K562 (cell line): ENCODE data around the gene MOB3B. TPM values are rescaled to one million over a fixed set of nuclear protein-coding genes. Genes with fewer than 3 reads are reported as not detected.

Experiments
- ATAC-seq: fragments of 200-7000 bp; cut with Tn5 transposase; 3 replicates; pipeline ENCODE4 v1.9.1; 2020; ENCODE audit warnings: moderate library complexity
- BruUV-seq: library from RNA; stranded (reverse); fragments of 400-500 nt; replicated peaks from 2 replicates; lab custom pipeline; 2021; lab: Mats Ljungman, UMichigan
- CTCF ChIA-PET: fragments of 300-600 bp; formaldehyde crosslinking; extraction: SDS; loops from one replicate; lab custom pipeline; 2021; ENCODE audit warnings: low intra/inter-chr PET ratio; lab: Yijun Ruan, JAX
- POLR2A ChIA-PET: fragments of 300-600, 350-650 bp; sonication (Branson Sonifier 250); formaldehyde crosslinking; extraction: SDS; loops from one replicate; lab custom pipeline; 2021; ENCODE audit warnings: antibody characterized with exemption, inconsistent platforms; lab: Yijun Ruan, JAX
- DNase-seq, 4 experiments: peaks; one replicate each; pipeline versions ENCODE4 v3.0.0 to v3.0.0-alpha.2; 2011 to 2018; ENCODE audit warnings: low spot score in 3 of 4, mixed read lengths in 3 of 4; ENCODE audit errors: extremely low read depth in 1 of 4
- FAIRE-seq: peaks from 2 replicates; lab custom pipeline; 2011; peaks lifted over from hg19 to GRCh38; lab: Jason Lieb, UNC
- H2AFZ ChIP-seq: 2 replicates; pipeline ENCODE4 v1.6.0; 2011; ENCODE audit warnings: low read depth, low read length, control low read depth, inconsistent platforms
- H3K27ac ChIP-seq: fragments of 200-600 bp; 3 replicates; pipeline ENCODE4 v1.8.0; 2011; ENCODE audit warnings: low read depth, mild to moderate bottlenecking, control low read depth, inconsistent platforms, low read length, moderate library complexity, mixed read lengths; ENCODE audit errors: extremely low read depth
- H3K27me3 ChIP-seq, 2 experiments: fragments of 300-600 bp in 1 of 2; 2 replicates in 1 of 2; 3 replicates in 1 of 2; pipeline versions ENCODE4 v1.6.0 to v1.8.0; 2011; ENCODE audit warnings: inconsistent platforms in 2 of 2, low read length in 2 of 2, mild to moderate bottlenecking in 1 of 2, mixed read lengths in 1 of 2, moderate library complexity in 1 of 2; ENCODE audit not compliant: control insufficient read depth in 2 of 2, insufficient read depth in 2 of 2
- H3K36me3 ChIP-seq: fragments of 300-600 bp; 3 replicates; pipeline ENCODE4 v1.8.0; 2011; ENCODE audit warnings: mild to moderate bottlenecking, low read length, inconsistent platforms; ENCODE audit not compliant: control insufficient read depth, insufficient read depth
- H3K4me1 ChIP-seq, 2 experiments: fragments of 200-600 bp in 1 of 2; replicated peaks in 1 of 2; 2 replicates in 1 of 2; 3 replicates in 1 of 2; pipeline versions ENCODE4 v1.5.1 to v1.8.0; 2011; ENCODE audit warnings: inconsistent platforms in 2 of 2, low read length in 2 of 2, mild to moderate bottlenecking in 1 of 2, mixed read lengths in 1 of 2, moderate library complexity in 1 of 2; ENCODE audit not compliant: control insufficient read depth in 2 of 2, insufficient read depth in 2 of 2
- H3K4me2 ChIP-seq: 2 replicates; pipeline ENCODE4 v1.6.1; 2011; ENCODE audit warnings: low read length, control low read depth, inconsistent platforms, mixed read lengths; ENCODE audit not compliant: insufficient read depth
- H3K4me3 ChIP-seq: fragments of 200-600 bp; sonication (generic), shearing (Covaris generic); 2 replicates; pipeline ENCODE4 v1.5.1; 2016; ENCODE audit warnings: control low read depth, inconsistent platforms
- H3K79me2 ChIP-seq: fragments of 200-600 bp; 3 replicates; pipeline ENCODE4 v1.8.0; 2011; ENCODE audit warnings: low read length, inconsistent platforms; ENCODE audit not compliant: control insufficient read depth, insufficient read depth
- H3K9ac ChIP-seq, 2 experiments: 2 replicates each; pipeline versions ENCODE4 v1.6.0 to v1.6.1; 2011; ENCODE audit warnings: low read depth in 2 of 2, low read length in 2 of 2, control low read depth in 1 of 2, inconsistent platforms in 1 of 2, mild to moderate bottlenecking in 1 of 2, mixed read lengths in 1 of 2; ENCODE audit not compliant: insufficient read depth in 1 of 2
- H3K9me1 ChIP-seq: one replicate; pipeline ENCODE4 v1.6.0; 2011; ENCODE audit warnings: inconsistent platforms, mild to moderate bottlenecking, low read length, moderate library complexity; ENCODE audit not compliant: control insufficient read depth, insufficient read depth
- H3K9me3 ChIP-seq: replicated peaks from 2 replicates; pipeline ENCODE4 v1.5.1; 2011; ENCODE audit warnings: low read depth, low read length, inconsistent platforms; ENCODE audit not compliant: control insufficient read depth, insufficient read depth
- H4K20me1 ChIP-seq: replicated peaks from 2 replicates; pipeline ENCODE4 v1.6.1; 2011; ENCODE audit warnings: low read length, inconsistent platforms, mixed read lengths; ENCODE audit not compliant: control insufficient read depth, insufficient read depth
- BRD9 ChIP-seq: fragments of 450-650 bp; IDR thresholded peaks from 2 replicates; pipeline ENCODE4 v1.6.1; 2018; ENCODE audit warnings: low read depth; ENCODE audit not compliant: partially characterized antibody
- CCAR2 ChIP-seq: fragments of 200-400 bp; formaldehyde crosslinking; IDR thresholded peaks from 2 replicates; pipeline ENCODE4 v1.6.1; 2017; ENCODE audit warnings: mild to moderate bottlenecking, low read depth, low read length
- ELF4 ChIP-seq: fragments of 450-650 bp; formaldehyde crosslinking; IDR thresholded peaks from 2 replicates; pipeline ENCODE4 v1.4.0; 2022; ENCODE audit warnings: missing genetic modification characterization
- KLF13 ChIP-seq: fragments of 450-650 bp; IDR thresholded peaks from 2 replicates; pipeline ENCODE4 v1.6.1; 2016; ENCODE audit warnings: missing genetic modification characterization, low read depth, mild to moderate bottlenecking, missing compliant biosample characterization, moderate library complexity, borderline replicate concordance
- NR3C1 ChIP-seq: sonication (generic); formaldehyde crosslinking; IDR thresholded peaks from 2 replicates; pipeline ENCODE4 v1.8.1; 2022; ENCODE audit warnings: missing genetic modification reagents
- NRF1 ChIP-seq, 2 experiments: fragments of 450-650 bp; IDR thresholded peaks in 1 of 2; conservative IDR thresholded peaks in 1 of 2; 2 replicates each; pipeline ENCODE4 v1.6.1; 2014; ENCODE audit warnings: mild to moderate bottlenecking in 2 of 2
- PRPF4 ChIP-seq: fragments of 200-400 bp; formaldehyde crosslinking; IDR thresholded peaks from one replicate; pipeline ENCODE4 v1.6.1; 2017; ENCODE audit warnings: low read length, low read depth, mild to moderate bottlenecking; ENCODE audit not compliant: insufficient read depth, poor library complexity, severe bottlenecking
- RB1 ChIP-seq: fragments of 450-650 bp; IDR thresholded peaks from 2 replicates; pipeline ENCODE4 v1.6.1; 2017; ENCODE audit warnings: low read depth, mild to moderate bottlenecking
- RNF2 ChIP-seq: sonication (generic); IDR thresholded peaks from 2 replicates; pipeline ENCODE4 v1.6.1; 2016
- SMAD3 ChIP-seq: fragments of 450-650 bp; formaldehyde crosslinking; conservative IDR thresholded peaks from 2 replicates; pipeline ENCODE4 v1.4.0; 2020; ENCODE audit warnings: mild to moderate bottlenecking
- ZBTB40 ChIP-seq, 2 experiments: fragments of 450-650 bp in 1 of 2; sonication (generic) in 1 of 2; formaldehyde crosslinking in 1 of 2; IDR thresholded peaks; 2 replicates each; pipeline versions ENCODE4 v1.7.1 to v1.9.0; 2016 to 2022; ENCODE audit warnings: inconsistent platforms in 1 of 2, mild to moderate bottlenecking in 1 of 2, missing genetic modification reagents in 1 of 2
- ZFP91 ChIP-seq: sonication (generic); formaldehyde crosslinking; IDR thresholded peaks from 2 replicates; pipeline ENCODE4 v1.8.0; 2022; ENCODE audit warnings: mild to moderate bottlenecking, missing genetic modification reagents
- WGBS: fragments of 100-300 bp; shearing (Covaris generic); methylation state at CpG from one replicate; pipeline ENCODE4 v1.1.6; 2016; ENCODE audit warnings: low coverage, mixed read lengths; ENCODE audit not compliant: insufficient coverage; ENCODE audit errors: missing lambda C conversion rate; 5-methylcytosine and 5-hydroxymethylcytosine counted together
- in situ Hi-C: fragments of 300-500 bp; cut with MboI; formaldehyde crosslinking; loops from 4 replicates; pipeline ENCODE4 v1.15.0; 2018; ENCODE audit warnings: inconsistent platforms, mixed read lengths
- intact Hi-C: fragments of 100-400 bp; cut with micrococcal nuclease; formaldehyde crosslinking; loops from 2 replicates; pipeline ENCODE4 v1.14.2; 2022
- polyA plus RNA-seq, 8 experiments: library from polyadenylated mRNA; depleted of rRNA in 4 of 8; stranded (reverse) in 5 of 8; unstranded in 3 of 8; fragments of >200 nt; fragmentation: Nextera tagmentation in 2 of 8; fragmentation: Illumina TruSeq in 1 of 8; extraction: Ambion mirVana in 2 of 8; extraction: Trizol in 1 of 8; gene quantifications; 2 replicates each; pipeline versions ENCODE4 v1.2.1 to v1.2.3, GENCODE V29; 2011 to 2014; ENCODE audit warnings: inconsistent platforms in 1 of 8, missing spikeins in 1 of 8
- total RNA-seq, 7 experiments: library from RNA; depleted of rRNA in 6 of 7; stranded (reverse); fragments of >200 nt in 6 of 7; fragmentation: Illumina TruSeq in 2 of 7; extraction: Trizol in 2 of 7; gene quantifications; 2 replicates each; pipeline versions ENCODE4 v1.2.1 to v1.2.3, GENCODE V29; 2011 to 2021; ENCODE audit warnings: low replicate concordance in 1 of 7

Gene MOB3B
- total and polyA plus RNA-seq, 9 of the 15 experiments (the other 6 are each of a cell fraction or from before 2014, with no cell fraction given), result 3.6 to 12.8 (median 7.2) TPM

GRCh38 chr9:27369591-27369990 is 160.0 kb downstream of the MOB3B start:
- no peaks in the 10 kb centered on the region for H3K27me3 ChIP-seq
- no peaks in the 10 kb centered on the region for H3K9me3 ChIP-seq
- DNase-seq (no peak), ATAC-seq (no peak), FAIRE-seq (no peak)
- no peak overlapping the region for H3K9ac ChIP-seq
- no peaks in the 10 kb centered on the region for H4K20me1 ChIP-seq
- in situ Hi-C loops, result no loop called here
- H3K79me2 ChIP-seq, result peaks cover 14% of the 10 kb centered on the region; the same call in 2 of the 3 replicates
- no peak overlapping the region for H3K27ac ChIP-seq
- H3K4me2 ChIP-seq, result no peak overlapping the region
- H3K4me3 ChIP-seq, result no peak overlapping the region
- H3K36me3 ChIP-seq, result no peaks in the 10 kb centered on the region
- WGBS, result no CpG with 5 or more reads among the region's 5 CpGs
- intact Hi-C loops, result no loop called here
- peaks cover 0 to 14% of the 10 kb centered on the region in 2 experiments; a peak in 3 of 5 replicates for H3K4me1 ChIP-seq
- no peak overlapping the region for H2AFZ ChIP-seq
- BruUV-seq, result no TSS peak
- H3K9me1 ChIP-seq, result no peaks in the 10 kb centered on the region
- POLR2A ChIA-PET, result no interaction called here
- CTCF ChIA-PET, result no interaction called here
- TF ChIP-seq NRF1 (conservative IDR thresholded peaks at IDR 0.05 in 1 of 2, IDR thresholded peaks at IDR 0.05 in 1 of 2), result no peak
- no peak for TF ChIP-seq RB1
- TF ChIP-seq RNF2, result no peak
- no peak for TF ChIP-seq ZBTB40 (IDR thresholded peaks at IDR 0.05)
- TF ChIP-seq ZBTB40 (CRISPR knock-in tag; IDR thresholded peaks at IDR 0.05), result no peak
- no peak for TF ChIP-seq PRPF4
- TF ChIP-seq BRD9, result no peak
- TF ChIP-seq SMAD3, result no peak
- no peak for TF ChIP-seq CCAR2
- no peak for TF ChIP-seq KLF13 (tag)
- no peak for TF ChIP-seq ZFP91 (CRISPR knock-in tag)
- no peak for TF ChIP-seq ELF4 (CRISPR knock-in tag)
- no peak for TF ChIP-seq NR3C1 (CRISPR knock-in tag)
